OCI-LY1 (cell line): ENCODE results near the gene SHISA4.

Source experiments
- H2AFZ ChIP-seq: fragments of 200-600 bp; sonication (generic), shearing (Covaris generic); 2 replicates; pipeline ENCODE4 v1.6.0; 2014; ENCODE audit warnings: antibody characterized with exemption, mild to moderate bottlenecking, low read length
- H3F3A ChIP-seq: fragments of 200-600 bp; sonication (generic), shearing (Covaris generic); 2 replicates; pipeline ENCODE4 v1.6.0; 2014; ENCODE audit warnings: mild to moderate bottlenecking, antibody characterized with exemption, low read length, moderate library complexity; ENCODE audit not compliant: insufficient read depth
- H3K27ac ChIP-seq: fragments of 200-600 bp; sonication (generic); 2 replicates; pipeline ENCODE4 v1.5.1; 2014; ENCODE audit warnings: low read length, mixed run types, mild to moderate bottlenecking, low read depth; ENCODE audit not compliant: poor library complexity, severe bottlenecking
- H3K27me3 ChIP-seq: fragments of 200-600 bp; sonication (generic); 2 replicates; pipeline ENCODE4 v1.6.0; 2014; ENCODE audit warnings: antibody characterized with exemption, mild to moderate bottlenecking, low read length, moderate library complexity; ENCODE audit not compliant: insufficient read depth
- H3K36me3 ChIP-seq: fragments of 200-600 bp; sonication (generic); 2 replicates; pipeline ENCODE4 v1.6.1; 2014; ENCODE audit warnings: mild to moderate bottlenecking, antibody characterized with exemption, low read length, moderate library complexity, mixed read lengths; ENCODE audit not compliant: insufficient read depth
- H3K4me1 ChIP-seq: fragments of 200-600 bp; sonication (generic); 2 replicates; pipeline ENCODE4 v1.5.1; 2014; ENCODE audit warnings: mild to moderate bottlenecking, low read length, moderate library complexity; ENCODE audit not compliant: insufficient read depth, severe bottlenecking
- H3K4me2 ChIP-seq: fragments of 200-600 bp; sonication (generic), shearing (Covaris generic); 2 replicates; pipeline ENCODE4 v1.6.1; 2014; ENCODE audit warnings: low read length
- H3K4me3 ChIP-seq: fragments of 200-600 bp; sonication (generic); 2 replicates; pipeline ENCODE4 v1.5.1; 2014; ENCODE audit warnings: low read length, low read depth, mild to moderate bottlenecking, mixed read lengths; ENCODE audit not compliant: poor library complexity, severe bottlenecking
- H3K79me2 ChIP-seq: fragments of 200-600 bp; shearing (Covaris generic); 2 replicates; pipeline ENCODE4 v1.6.1; 2016; ENCODE audit warnings: mixed run types, low read length, mixed read lengths; ENCODE audit not compliant: insufficient read depth
- H3K9ac ChIP-seq: fragments of 200-600 bp; sonication (generic), shearing (Covaris generic); 2 replicates; pipeline ENCODE4 v1.6.1; 2014; ENCODE audit warnings: mild to moderate bottlenecking, low read length, mixed read lengths
- H3K9me2 ChIP-seq: fragments of 200-600 bp; sonication (generic), shearing (Covaris generic); 2 replicates; pipeline ENCODE4 v1.6.1; 2014; ENCODE audit warnings: low read depth, mild to moderate bottlenecking, low read length, mixed read lengths
- H3K9me3 ChIP-seq: fragments of 200-600 bp; shearing (Covaris generic); 2 replicates; pipeline ENCODE4 v1.6.1; 2014; ENCODE audit warnings: low read length, mixed read lengths
- H4K20me1 ChIP-seq: fragments of 200-600 bp; sonication (generic), shearing (Covaris generic); 2 replicates; pipeline ENCODE4 v1.6.0; 2016; ENCODE audit warnings: mild to moderate bottlenecking, low read length; ENCODE audit not compliant: insufficient read depth
- EZH2 ChIP-seq: fragments of 200-600 bp; sonication (generic), shearing (Covaris generic); IDR thresholded peaks from 2 replicates; pipeline ENCODE4 v1.8.0; 2017; ENCODE audit warnings: borderline replicate concordance, mixed run types, mild to moderate bottlenecking, antibody characterized with exemption, low read length, moderate library complexity, mixed read lengths
- TF ChIP-seq, protein P1 (sequence below): fragments of 200-600 bp; sonication (generic), shearing (Covaris generic); IDR thresholded peaks from 2 replicates; pipeline ENCODE4 v1.5.1; 2017; ENCODE audit warnings: mild to moderate bottlenecking, antibody characterized with exemption, low read length, moderate library complexity, mixed read lengths

The SHISA4 gene

GRCh38 chr1:201876148-201876818, 12.4 kb upstream of the SHISA4 start:
- no peaks in the 10 kb centered on the region for H4K20me1 ChIP-seq
- H3K9me2 ChIP-seq, result no peaks in the 10 kb centered on the region
- H3K36me3 ChIP-seq, result peaks cover 62% of the 10 kb centered on the region
- no peak overlapping the region for H3K4me2 ChIP-seq
- H3K79me2 ChIP-seq, result no peaks in the 10 kb centered on the region
- H3F3A ChIP-seq, result no peaks in the 10 kb centered on the region
- H3K4me3 ChIP-seq, result no peak overlapping the region
- H3K27me3 ChIP-seq, result no peaks in the 10 kb centered on the region
- H3K4me1 ChIP-seq, result no peaks in the 10 kb centered on the region
- no peak for TF ChIP-seq EZH2
- TF ChIP-seq, protein P1, sequence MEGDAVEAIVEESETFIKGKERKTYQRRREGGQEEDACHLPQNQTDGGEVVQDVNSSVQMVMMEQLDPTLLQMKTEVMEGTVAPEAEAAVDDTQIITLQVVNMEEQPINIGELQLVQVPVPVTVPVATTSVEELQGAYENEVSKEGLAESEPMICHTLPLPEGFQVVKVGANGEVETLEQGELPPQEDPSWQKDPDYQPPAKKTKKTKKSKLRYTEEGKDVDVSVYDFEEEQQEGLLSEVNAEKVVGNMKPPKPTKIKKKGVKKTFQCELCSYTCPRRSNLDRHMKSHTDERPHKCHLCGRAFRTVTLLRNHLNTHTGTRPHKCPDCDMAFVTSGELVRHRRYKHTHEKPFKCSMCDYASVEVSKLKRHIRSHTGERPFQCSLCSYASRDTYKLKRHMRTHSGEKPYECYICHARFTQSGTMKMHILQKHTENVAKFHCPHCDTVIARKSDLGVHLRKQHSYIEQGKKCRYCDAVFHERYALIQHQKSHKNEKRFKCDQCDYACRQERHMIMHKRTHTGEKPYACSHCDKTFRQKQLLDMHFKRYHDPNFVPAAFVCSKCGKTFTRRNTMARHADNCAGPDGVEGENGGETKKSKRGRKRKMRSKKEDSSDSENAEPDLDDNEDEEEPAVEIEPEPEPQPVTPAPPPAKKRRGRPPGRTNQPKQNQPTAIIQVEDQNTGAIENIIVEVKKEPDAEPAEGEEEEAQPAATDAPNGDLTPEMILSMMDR, result peak; percentile 33; the same call in 1 of the 2 replicates
- H2AFZ ChIP-seq, result no peak overlapping the region
- H3K9me3 ChIP-seq, result no peaks in the 10 kb centered on the region
- no peak overlapping the region for H3K27ac ChIP-seq
- H3K9ac ChIP-seq, result no peak overlapping the region

GRCh38 chr1:201877877-201878401, 10.8 kb upstream of the SHISA4 start:
- H3K36me3 ChIP-seq, result peaks cover 46% of the 10 kb centered on the region
- H3F3A ChIP-seq, result no peaks in the 10 kb centered on the region
- H3K9me2 ChIP-seq, result no peaks in the 10 kb centered on the region
- no peak overlapping the region for H2AFZ ChIP-seq
- no peaks in the 10 kb centered on the region for H3K9me3 ChIP-seq
- H3K9ac ChIP-seq, result no peak overlapping the region
- no peak overlapping the region for H3K4me2 ChIP-seq
- no peak overlapping the region for H3K4me3 ChIP-seq
- H3K27me3 ChIP-seq, result no peaks in the 10 kb centered on the region
- H3K4me1 ChIP-seq, result no peaks in the 10 kb centered on the region
- H3K27ac ChIP-seq, result no peak overlapping the region
- no peak for TF ChIP-seq EZH2
- TF ChIP-seq, protein P1, result peak; percentile 55
- no peaks in the 10 kb centered on the region for H4K20me1 ChIP-seq
- H3K79me2 ChIP-seq, result no peaks in the 10 kb centered on the region

- no peak overlapping the region for H3K4me2 ChIP-seq
- H4K20me1 ChIP-seq, result no peaks in the 10 kb centered on the region
- H3K4me3 ChIP-seq, result no peak overlapping the region
- no peaks in the 10 kb centered on the region for H3K79me2 ChIP-seq
- H3F3A ChIP-seq, result no peaks in the 10 kb centered on the region
- no peak overlapping the region for H3K27ac ChIP-seq
- no peaks in the 10 kb centered on the region for H3K9me3 ChIP-seq
- no peak overlapping the region for H3K9ac ChIP-seq
- H3K9me2 ChIP-seq, result no peaks in the 10 kb centered on the region
- no peaks in the 10 kb centered on the region for H3K27me3 ChIP-seq
- TF ChIP-seq EZH2, result no peak
- TF ChIP-seq, protein P1, result no peak
- no peak overlapping the region for H2AFZ ChIP-seq
- peaks cover 19% of the 10 kb centered on the region for H3K36me3 ChIP-seq
- no peaks in the 10 kb centered on the region for H3K4me1 ChIP-seq
Observed at GRCh38 chr1:201880928-201881571, 7.6 kb upstream of the SHISA4 start.
